Heart left ventricle (tissue), 13 donors: Measurements from ENCODE around the gene FHOD1.

Experiments
- CTCF ChIP-seq, 12 donors: fragments of 200-600 bp; sonication (generic) in 4 of 12; IDR thresholded peaks; one replicate each; pipeline versions ENCODE4 v1.5.0 to v1.8.0; 2018 to 2022; ENCODE audit warnings: antibody characterized with exemption in 12 of 12, mild to moderate bottlenecking in 5 of 12
- POLR2A ChIP-seq, 2 donors: fragments of 450-650 bp; IDR thresholded peaks; one replicate each; pipeline ENCODE4 v1.6.1; 2017; ENCODE audit warnings: antibody characterized with exemption in 2 of 2, mild to moderate bottlenecking in 2 of 2, moderate library complexity in 2 of 2
- donor health status: ischemic (EF 13 %, LVEDD 7.1; RV severe dilation, severe dysfunction).
- donor health status: DM: no; HTN: yes; CAD: no.
- donor health status: DM: no; HTN: no; CAD: no.
- donor health status: ischemic (EF 25% LVEDD 6.9; RV normal size, moderate dysfunction).
- donor health status: ischemic (EF 25% LVEDD 5.7; RV mildly dilated, moderate dysfunction).
- donor health status: ischemic (EF 35%, LVEDD 5.7; RV mildly dilated, moderate dysfunction).
- donor health status: nonischemic (EF 11% LVEDD 7.7; RV severe dilation, severe dysfunction).
- donor health status: DM: yes; HTN: yes; CAD: no.
- donor health status: PGD.
- donor health status: ischemic (EF 29% LVEDD 5.4; RV normal size, mild dysfunction).
- donor health status: nonischemic (EF 23%, LVEDD 6.1; RV moderate dilation, normal function).

- TF ChIP-seq CTCF (IDR thresholded peaks at IDR 0.05) (no peak), POLR2A (IDR thresholded peaks at IDR 0.05) (no peak)
These were observed 7.7 kb upstream of the FHOD1 start for GRCh38 chr16:67254801-67255552.
